ENCODE results near the gene CBX1.

The CBX1 gene

GRCh38 chr17:48111937-48112241 lies 10.6 kb upstream of the CBX1 start:
- H3K4me3 ChIP-seq (ENCODE audit: low read depth, low read length), result no peak overlapping the region
- no peak for DNase-seq (ENCODE audit: low read depth, low spot score)
- in situ Hi-C loops (cut with HindIII; ENCODE audit: low sequenced_read_pairs), result no loop called here
- TF ChIP-seq CTCF (IDR thresholded peaks at IDR 0.05; ENCODE audit: low read depth, low read length), result no peak

- TF ChIP-seq CTCF (IDR thresholded peaks at IDR 0.05; ENCODE audit: low read depth, low read length), result no peak
- in situ Hi-C loops (cut with HindIII; ENCODE audit: low sequenced_read_pairs), result no loop called here
- DNase-seq (ENCODE audit: low read depth, low spot score), result no peak
- H3K4me3 ChIP-seq (ENCODE audit: low read depth, low read length), result no peak overlapping the region
Measured at GRCh38 chr17:48110761-48111160, 9.5 kb upstream of the CBX1 start.

GRCh38 chr17:48107137-48108055 lies 6.1 kb upstream of the CBX1 start, which contains the start of gene SNX11:
TSS of gene SNX11 (plus strand) at chr17:48107766. CDS start at chr17:48112044, 4,278 bp downstream.
- peak; percentile 84 for DNase-seq (ENCODE audit: low read depth, low spot score)
- in situ Hi-C loops (cut with HindIII; ENCODE audit: low sequenced_read_pairs), result no loop called here
- peak within 1 kb of the TSS; percentile 87 for H3K4me3 ChIP-seq (ENCODE audit: low read depth, low read length)
- TF ChIP-seq CTCF (IDR thresholded peaks at IDR 0.05; ENCODE audit: low read depth, low read length), result peak; percentile 5

GRCh38 chr17:48106802-48107136 lies 5.5 kb upstream of the CBX1 start:
- in situ Hi-C loops (cut with HindIII; ENCODE audit: low sequenced_read_pairs), result no loop called here
- TF ChIP-seq CTCF (IDR thresholded peaks at IDR 0.05; ENCODE audit: low read depth, low read length), result no peak
- DNase-seq (ENCODE audit: low read depth, low spot score), result no peak
- H3K4me3 ChIP-seq (ENCODE audit: low read depth, low read length), result peak overlapping the region; percentile 87

- TF ChIP-seq CTCF (IDR thresholded peaks at IDR 0.05; ENCODE audit: low read depth, low read length), result no peak
- no peak overlapping the region for H3K4me3 ChIP-seq (ENCODE audit: low read depth, low read length)
- DNase-seq (ENCODE audit: low read depth, low spot score), result no peak
- in situ Hi-C loops (cut with HindIII; ENCODE audit: low sequenced_read_pairs), result no loop called here
Measured at GRCh38 chr17:48104440-48104839, 3.2 kb upstream of the CBX1 start.

GRCh38 chr17:48102798-48103715 lies 1.8 kb upstream of the CBX1 start:
- DNase-seq (ENCODE audit: low read depth, low spot score), result no peak
- no peak for TF ChIP-seq CTCF (IDR thresholded peaks at IDR 0.05; ENCODE audit: low read depth, low read length)
- in situ Hi-C loops (cut with HindIII; ENCODE audit: low sequenced_read_pairs), result no loop called here

More at GRCh38 chr17:48102798-48103715, 1.8 kb upstream of the CBX1 start:
- H3K4me3 ChIP-seq (ENCODE audit: low read depth, low read length), result no peak overlapping the region
